Activated T-helper 1 cell treated with anti-CD3 and anti-CD28 coated beads, Interleukin-12 subunit alpha, Interleukin-12 subunit beta, Interleukin-2, Interleukin-4 antibody, amounts not matched to agents 30 ng/mL and 10 ng/mL and 1 ng/mL, durations not matched to agents 14 hours and 24 hours and 36 hours (primary cell): Measurements from ENCODE around the gene P3H1. TPM values are rescaled to one million over a fixed set of nuclear protein-coding genes. Genes with fewer than 3 reads are reported as not detected.

ENCODE experiments used
- DNase-seq: peaks from one replicate; pipeline ENCODE4 v3.0.0; 2021; ENCODE audit warnings: low spot score
- H3K27ac Mint-ChIP-seq: one replicate; pipeline ENCODE4 v1.8.0; 2021; ENCODE audit warnings: mild to moderate bottlenecking, mixed read lengths
- H3K27me3 Mint-ChIP-seq: one replicate; pipeline ENCODE4 v1.8.0; 2022; ENCODE audit warnings: mild to moderate bottlenecking, moderate library complexity, mixed read lengths; ENCODE audit not compliant: insufficient read depth
- H3K36me3 Mint-ChIP-seq: one replicate; pipeline ENCODE4 v1.8.0; 2021; ENCODE audit warnings: low read depth, mixed read lengths
- H3K4me1 Mint-ChIP-seq: one replicate; pipeline ENCODE4 v1.8.0; 2021; ENCODE audit warnings: low read depth, mixed read lengths
- H3K4me3 Mint-ChIP-seq: one replicate; pipeline ENCODE4 v1.8.0; 2021; ENCODE audit warnings: mild to moderate bottlenecking, moderate library complexity, mixed read lengths
- H3K9me3 Mint-ChIP-seq: one replicate; pipeline ENCODE4 v1.8.0; 2021; ENCODE audit warnings: mixed read lengths
- intact Hi-C: fragments of 100-400 bp; cut with micrococcal nuclease; formaldehyde crosslinking; loops from one replicate; pipeline ENCODE4 v1.15.1; 2024
- total RNA-seq: library from RNA; stranded (reverse); gene quantifications from 2 replicates; pipeline ENCODE4 v1.2.3, GENCODE V29; 2022

The P3H1 gene
- total RNA-seq, 1 donor from 2014 or later = 44.9 TPM

DNA sequence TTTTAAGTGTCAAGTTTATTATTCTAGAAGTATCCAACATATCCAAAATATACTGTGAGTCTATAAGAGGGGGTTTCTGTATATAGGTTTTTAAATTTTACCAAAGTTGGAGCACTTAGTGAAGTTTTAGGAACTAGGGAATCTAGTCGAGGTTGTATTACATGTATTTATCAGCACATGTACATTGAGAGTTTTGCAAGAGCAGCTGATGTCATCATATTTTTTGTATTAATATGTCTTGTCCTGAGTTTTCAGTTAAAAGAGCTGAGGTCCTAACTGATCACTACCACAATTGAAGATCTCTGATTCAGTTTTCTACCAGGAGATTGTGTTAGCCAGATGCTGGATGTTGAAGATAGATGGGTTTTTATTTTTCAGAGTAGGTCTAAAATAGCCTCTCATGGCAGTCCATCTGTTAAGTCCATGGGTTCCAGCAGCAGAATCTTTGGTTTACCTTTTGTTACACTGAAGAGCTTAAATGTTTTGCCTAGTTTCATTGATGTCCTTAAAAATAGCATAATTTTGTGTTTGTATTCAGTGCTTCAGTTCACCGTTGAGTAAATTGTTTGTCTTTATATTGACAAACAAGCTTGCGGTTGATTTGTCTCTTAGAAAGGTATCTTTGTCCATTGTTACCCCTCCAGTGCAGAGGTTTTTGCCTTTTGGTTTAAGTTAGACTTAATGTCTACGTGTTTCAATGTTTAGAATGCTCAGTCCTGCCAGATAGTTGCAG, 68.6 kb downstream of the P3H1 start:
- Mint-ChIP-seq H3K4me3 (no peak overlapping the region), H3K9me3 (no peaks in the 10 kb centered on the region), H3K4me1 (peaks cover 51% of the 10 kb centered on the region), H3K27me3 (no peaks in the 10 kb centered on the region), H3K36me3 (peaks cover 83% of the 10 kb centered on the region), H3K27ac (no peak overlapping the region)
- no peak for DNase-seq
- intact Hi-C loops = no loop called here

Other genes with a start within 250 kb of the P3H1 start
- 89.7 and 94.6 TPM in 2 replicates for gene PPIH, start 108.6 kb downstream of the P3H1 start, total RNA-seq
- gene YBX1, start 84.6 kb downstream of the P3H1 start, total RNA-seq = 774 and 780 TPM in 2 replicates
- gene CLDN19, start 26.8 kb downstream of the P3H1 start, total RNA-seq = not detected in 2 replicates
- gene C1orf50, start 221 bp upstream of the P3H1 start, total RNA-seq = 6.4 and 7.6 TPM in 2 replicates
- gene TMEM269, start 18.0 kb upstream of the P3H1 start, total RNA-seq = 0.12 and 0.29 TPM in 2 replicates
- 3.4 and 3.7 TPM in 2 replicates for gene ERMAP, start 50.1 kb upstream of the P3H1 start, total RNA-seq
- 6.4 and 8.2 TPM in 2 replicates for gene SVBP, start 50.4 kb upstream of the P3H1 start, total RNA-seq
- 10.0 and 12.9 TPM in 2 replicates for gene ZNF691, start 79.6 kb upstream of the P3H1 start, total RNA-seq
- 111 and 120 TPM in 2 replicates for gene SLC2A1, start 191.8 kb upstream of the P3H1 start, total RNA-seq